ENCODE measurements around the gene C17orf50.

- TF ChIP-seq CTCF (IDR thresholded peaks at IDR 0.05 in 8 of 11, conservative IDR thresholded peaks at IDR 0.05 in 3 of 11), result no peak
- no peak for TF ChIP-seq POLR2AphosphoS5 (IDR thresholded peaks at IDR 0.05)
- TF ChIP-seq POLR2A (IDR thresholded peaks at IDR 0.05), result no peak
Measured at GRCh38 chr17:35811759-35812158, 51.1 kb downstream of the C17orf50 start.

Data from spleen (tissue), 7 donors.